HG03039 (cell line): ENCODE data around the gene PCGF3.
"Not testable (repeated sequence)": the region's sequence is repeated elsewhere in the genome, so short reads cannot be mapped to it uniquely, and the experiment has no call there.

Experiments
- ATAC-seq: cut with Tn5 transposase; IDR thresholded peaks from one replicate; pipeline ENCODE4 v1.9.1; 2021; ENCODE audit warnings: mild to moderate bottlenecking, moderate library complexity; ENCODE audit not compliant: unreplicated experiment

PCGF3 gene

DNA sequence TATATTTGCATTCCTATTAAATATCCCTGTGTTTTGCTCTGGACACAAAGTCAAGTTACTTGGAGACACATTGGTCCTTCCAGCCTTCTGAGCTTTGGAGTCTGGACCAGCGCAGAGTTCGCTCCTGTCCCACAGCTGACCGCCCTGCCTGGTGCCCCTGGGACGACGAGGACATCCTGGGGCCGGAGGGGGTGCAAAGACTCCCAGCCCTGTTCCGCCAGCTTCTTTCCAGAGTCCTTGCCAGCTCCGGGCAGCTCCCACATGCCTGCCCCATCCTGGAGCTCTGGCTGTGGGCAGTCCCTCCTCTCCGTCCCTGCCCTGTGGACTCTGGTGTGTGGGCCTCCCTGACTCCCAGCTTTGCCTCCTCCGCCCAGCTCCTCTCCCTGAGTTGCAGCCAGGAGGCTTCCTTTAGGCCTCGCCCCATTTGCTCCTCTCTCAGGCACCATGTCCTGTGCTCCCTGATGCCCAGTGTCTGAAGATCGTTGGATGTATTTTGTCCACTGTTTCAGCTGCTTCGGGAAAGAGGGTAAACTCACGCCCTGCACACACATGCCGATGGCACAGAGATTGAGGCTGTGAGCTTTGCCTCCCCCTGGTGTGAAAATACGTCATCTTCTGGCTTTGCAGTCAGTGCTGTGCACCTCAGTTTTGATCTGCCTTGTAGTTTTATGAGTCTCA, 4.9 kb upstream of the PCGF3 start:
- ATAC-seq: no peak

DNA sequence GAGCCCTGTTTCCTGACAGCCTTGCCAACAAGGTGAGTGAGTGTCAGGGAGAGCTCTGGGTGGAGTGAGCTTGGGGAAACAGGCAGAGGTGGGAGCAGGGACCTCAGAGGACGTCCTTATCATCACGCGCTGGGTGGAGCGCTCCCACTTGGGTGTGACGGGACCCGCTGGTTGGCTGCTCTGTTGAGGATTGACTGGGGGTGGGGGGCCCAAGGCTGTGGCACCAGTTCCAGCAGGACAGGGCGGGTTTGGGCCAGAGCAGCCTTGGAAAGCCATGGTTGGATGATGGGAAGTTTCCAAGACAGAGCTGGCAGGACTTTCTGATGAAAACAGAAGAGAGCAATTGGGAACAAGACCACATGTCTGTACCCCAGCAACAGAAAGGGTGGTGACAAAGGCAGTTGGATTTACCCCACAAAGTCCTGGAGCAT, 3.0 kb upstream of the PCGF3 start:
- no peak for ATAC-seq

DNA sequence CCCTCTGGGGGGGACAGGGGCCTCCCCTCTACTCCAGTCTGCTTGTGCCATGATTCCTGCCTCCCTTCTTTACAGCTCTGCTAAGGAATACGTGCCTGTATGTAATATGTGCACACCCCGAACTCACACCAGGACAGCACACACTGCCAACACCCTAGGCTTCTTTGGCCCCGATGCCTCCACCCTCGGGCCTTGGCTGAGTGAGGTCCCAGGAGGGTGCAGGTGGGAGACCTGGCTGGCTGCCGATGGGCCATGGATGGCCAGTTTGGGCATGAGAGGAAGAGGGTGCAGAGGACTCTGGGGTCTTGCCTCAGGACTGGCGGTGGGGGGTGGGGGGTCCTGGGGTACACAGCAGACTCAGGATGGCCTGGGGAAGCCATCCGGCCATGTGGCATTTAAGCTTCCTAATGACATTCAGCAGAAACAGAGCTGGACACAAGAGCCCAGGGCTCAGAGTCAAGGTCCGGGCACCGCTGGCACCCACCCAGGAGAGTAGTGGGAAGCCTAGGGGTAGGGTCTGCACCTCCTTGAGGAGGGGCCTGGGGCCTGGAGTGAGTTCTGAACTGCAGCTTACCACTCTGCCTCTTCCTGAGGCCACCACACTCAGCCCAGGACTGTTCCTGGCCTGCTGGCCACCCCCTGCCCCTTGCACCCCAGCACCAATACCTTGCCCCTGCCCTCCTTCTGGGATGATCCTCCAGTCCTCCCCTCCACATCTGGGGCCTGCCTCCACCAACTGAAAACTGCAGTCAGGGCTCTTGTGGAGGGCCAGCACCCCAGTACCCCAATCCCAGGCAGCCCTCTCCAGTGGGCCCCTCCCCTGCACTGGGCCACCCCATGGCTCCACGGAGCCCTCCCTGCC, 2.1 kb upstream of the PCGF3 start:
- ATAC-seq: no peak

DNA sequence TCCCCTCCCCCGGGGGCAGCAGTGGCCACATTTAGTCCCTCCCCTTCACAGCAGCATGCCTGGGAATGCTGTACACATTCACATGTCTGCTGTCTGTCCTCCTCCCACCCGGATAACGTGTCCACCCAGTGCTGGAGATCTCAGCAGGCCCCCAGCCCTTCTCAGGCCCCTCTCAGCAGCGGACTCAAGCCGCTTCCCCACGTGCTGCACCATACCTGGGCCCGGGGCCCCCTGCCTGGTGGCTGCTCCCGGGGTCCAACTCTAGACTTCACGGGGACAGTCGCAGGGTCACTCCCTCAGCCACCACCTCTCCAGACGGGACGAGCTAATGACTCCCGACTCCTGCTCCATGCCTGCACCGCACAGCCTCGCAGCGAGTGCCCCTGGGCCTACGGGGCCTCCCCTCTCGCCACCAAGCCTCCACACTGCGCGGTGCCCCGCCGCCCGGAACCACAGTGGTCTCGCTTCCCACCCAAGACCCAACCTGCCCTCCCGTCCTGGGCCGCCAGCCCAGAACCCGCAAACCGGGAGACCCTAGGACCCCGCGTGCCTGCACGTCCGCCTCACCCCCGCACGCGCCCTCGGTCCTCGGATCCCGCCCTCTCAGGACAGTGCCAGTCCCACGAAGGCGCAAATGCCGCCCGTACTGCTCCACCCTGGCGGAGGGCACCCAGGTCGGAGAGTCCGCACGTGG, 1.3 kb upstream of the PCGF3 start:
- no peak for ATAC-seq

GRCh38 chr4:704971-705277, 708 bp upstream of the PCGF3 start:
- ATAC-seq: no peak

DNA sequence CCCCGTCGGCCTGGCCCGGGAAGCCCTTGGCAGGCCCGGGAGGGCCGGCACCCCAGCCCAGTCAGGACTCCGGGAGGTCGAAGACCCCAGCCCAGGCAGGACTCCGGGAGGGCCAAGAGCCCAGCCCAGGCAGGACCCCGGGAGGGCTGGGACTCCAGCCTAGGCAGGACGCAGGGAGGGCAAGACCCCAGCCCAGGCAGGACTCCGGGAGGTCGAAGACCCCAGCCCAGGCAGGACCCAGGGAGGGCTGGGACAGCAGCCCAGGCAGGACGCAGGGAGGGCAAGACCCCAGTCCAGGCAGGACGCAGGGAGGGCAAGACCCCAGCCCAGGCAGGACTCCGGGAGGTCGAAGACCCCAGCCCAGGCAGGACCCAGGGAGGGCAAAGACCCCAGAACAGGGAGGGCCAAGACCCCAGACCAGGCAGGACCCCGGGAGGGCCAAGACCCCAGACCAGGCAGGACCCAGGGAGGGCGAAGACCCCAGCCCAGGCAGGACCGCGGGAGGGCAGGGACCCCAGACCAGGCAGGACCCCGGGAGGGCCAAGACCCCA, 526 bp downstream of the PCGF3 start:
- not testable (repeated sequence) for ATAC-seq

- no peak for ATAC-seq
These were observed 1.4 kb downstream of the PCGF3 start for GRCh38 chr4:706834-707598.

DNA sequence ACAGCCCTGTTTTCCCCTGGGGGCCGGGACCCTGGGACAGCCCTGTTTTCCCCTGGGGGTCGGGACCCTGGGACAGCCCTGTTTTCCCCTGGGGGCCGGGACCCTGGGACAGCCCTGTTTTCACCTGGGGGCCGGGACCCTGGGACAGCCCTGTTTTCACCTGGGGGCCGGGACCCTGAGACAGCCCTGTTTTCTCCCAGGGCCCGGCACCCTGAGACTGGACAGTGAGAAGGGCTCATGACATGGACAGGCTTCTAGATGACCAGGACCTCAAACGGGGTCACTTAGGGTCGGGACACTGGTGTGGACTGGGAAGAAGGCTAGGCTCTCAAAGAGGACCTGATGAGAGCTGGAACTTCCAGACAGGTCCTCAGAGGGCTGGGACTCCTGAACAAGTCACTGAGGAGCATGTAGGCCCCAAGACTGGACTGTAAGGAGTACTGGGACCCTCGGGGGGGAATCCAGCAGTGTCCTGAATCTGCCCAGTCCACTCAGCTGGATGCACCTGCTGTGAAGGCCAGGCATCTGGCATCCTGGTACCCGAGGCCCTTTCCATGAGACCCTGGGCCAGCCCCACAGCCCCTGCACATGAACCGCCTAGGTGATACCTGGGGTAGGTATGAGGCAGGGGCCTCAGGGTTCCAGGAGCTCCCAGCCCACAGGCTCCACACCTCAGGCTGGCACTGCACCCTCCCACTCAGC, 2.4 kb downstream of the PCGF3 start:
- ATAC-seq: no peak

GRCh38 chr4:708631-708933, 3.0 kb downstream of the PCGF3 start:
- no peak for ATAC-seq

- ATAC-seq: no peak
These were observed 3.7 kb downstream of the PCGF3 start for GRCh38 chr4:709348-709747.

DNA sequence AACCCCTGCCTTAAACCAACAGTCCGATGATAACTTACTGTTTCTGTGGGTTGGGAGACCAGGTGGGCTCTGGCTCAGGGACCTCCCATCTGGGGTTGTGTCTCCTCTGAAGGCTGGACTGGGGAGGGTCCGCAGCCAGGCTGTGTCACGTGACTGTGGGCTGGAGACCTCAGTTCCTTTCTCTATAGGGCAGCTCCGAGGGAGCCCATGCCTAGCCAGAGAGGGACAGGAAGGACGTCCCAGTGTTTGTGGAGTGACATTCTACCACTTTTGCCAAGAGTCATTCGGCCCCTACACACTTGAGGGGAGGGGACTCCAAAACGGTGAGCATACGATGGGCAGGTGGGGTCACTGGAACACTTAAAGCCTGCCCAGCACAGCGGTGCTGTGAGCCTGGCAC, 4.5 kb downstream of the PCGF3 start:
- no peak for ATAC-seq

GRCh38 chr4:710916-711315, 5.3 kb downstream of the PCGF3 start:
- no peak for ATAC-seq

- ATAC-seq: no peak
These were observed 6.5 kb downstream of the PCGF3 start for GRCh38 chr4:712093-712492.

- no peak for ATAC-seq
These were observed 7.4 kb downstream of the PCGF3 start for GRCh38 chr4:712916-713632.

DNA sequence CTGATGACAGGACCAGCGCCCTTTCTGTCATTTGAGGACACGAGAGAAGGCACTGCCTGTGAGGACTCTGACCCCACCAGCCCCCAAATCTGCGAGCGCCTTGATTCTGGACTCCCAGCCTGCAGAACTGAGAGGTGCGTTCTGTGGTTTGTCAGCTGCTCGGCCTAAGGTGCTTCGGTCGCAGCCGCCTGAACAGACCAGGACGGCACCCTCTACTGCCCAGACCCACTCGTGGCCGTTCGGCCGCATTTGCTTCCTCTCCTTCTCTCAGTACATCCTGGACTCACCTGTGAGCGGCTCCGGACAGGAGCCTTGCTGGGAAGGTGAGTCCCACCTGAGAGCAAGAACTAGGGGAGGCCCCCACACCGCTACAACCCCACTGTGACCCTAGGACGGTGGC, 8.5 kb downstream of the PCGF3 start:
- ATAC-seq: no peak

DNA sequence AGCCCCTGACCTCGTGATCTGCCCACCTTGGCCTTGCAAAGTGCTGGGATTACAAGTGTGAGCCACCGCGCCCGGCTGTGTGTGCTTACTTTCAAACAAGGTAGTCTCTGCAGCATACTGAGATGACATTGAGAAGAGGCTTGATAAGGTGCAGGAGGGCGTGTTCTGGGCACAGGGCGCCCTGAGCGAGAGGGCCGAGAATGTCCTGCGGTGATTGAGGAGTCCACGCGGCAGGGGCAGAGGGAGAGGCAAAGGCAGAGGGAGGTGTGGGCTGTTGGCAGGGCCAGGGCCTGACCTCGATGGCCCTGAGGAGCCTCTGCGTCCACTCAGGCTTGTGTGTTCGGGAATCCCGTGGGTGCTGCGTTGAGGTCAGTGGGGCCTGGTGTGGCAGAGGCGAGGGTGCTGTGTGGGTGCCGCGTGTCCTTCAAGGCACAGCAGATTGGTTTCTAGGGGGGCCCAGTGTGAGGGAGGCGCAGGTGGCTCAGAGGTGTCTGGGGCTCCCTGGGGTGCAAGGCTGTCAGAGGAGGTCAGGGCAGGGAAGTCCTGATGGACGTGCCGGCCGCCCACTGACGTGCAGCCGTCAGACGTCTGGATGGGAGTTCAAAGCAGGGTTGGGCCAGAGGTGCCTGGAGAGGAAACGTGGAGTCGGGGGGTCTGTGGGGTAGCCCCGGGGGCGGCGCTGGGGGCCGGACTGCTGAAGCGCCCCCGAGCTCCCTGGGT, 12.1 kb downstream of the PCGF3 start:
- ATAC-seq: no peak

DNA sequence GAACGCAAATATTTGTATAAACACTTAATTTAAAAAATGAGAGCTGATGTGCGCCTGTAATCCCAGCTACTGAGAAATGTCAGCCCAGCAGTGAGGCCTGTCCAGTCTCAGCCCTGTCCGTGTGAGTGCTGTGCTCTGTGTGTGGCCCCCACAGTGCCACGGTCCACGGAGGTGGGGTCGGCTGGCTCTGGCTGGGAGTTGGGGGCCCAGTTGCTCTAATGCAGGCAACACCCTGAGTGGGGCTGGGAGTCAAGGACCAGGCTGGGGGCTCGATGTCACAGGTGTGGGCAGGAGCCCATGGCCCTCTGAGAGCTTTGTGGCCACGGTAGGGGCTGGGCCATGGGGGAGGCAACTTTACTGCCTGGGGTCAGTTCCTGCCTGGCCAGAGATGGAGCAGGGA, 12.8 kb downstream of the PCGF3 start:
- no peak for ATAC-seq

DNA sequence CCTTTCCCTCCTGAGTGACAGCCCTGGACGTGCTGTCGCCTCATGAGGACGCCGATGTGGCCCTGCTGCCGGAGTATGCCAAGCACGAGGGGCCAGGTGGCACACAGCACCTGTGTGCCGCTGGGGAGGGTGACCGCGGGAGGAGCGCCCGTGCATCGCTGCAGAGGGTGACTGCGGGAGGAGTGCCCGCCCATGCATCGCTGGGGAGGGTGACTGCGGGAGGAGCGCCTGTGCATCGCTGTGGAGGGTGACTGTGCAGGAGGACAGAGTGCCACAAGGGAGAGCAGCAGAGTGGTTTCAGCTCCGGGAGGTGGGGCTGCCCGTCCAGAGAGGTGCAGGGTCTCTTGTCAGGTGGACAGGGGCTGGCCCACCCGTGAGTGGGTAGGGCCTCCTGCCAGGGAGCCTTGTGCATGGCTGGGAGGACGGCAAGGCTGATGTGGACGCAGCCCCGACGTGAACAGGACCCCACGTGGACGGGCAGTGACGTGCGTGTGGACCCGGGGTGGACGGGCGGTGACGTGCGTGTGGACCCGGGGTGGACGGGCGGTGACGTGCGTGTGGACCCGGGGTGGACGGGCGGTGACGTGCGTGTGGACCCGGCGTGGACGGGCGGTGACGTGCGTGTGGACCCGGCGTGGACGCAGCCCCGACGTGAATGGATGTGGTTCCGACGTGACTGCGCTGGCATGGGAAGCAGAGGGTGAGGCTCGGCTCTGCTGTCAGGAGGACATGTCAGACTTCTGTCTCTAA, 14.7 kb downstream of the PCGF3 start:
- ATAC-seq: no peak
